T47D (cell line): ENCODE data around the gene HSPA1B.
"Not testable (repeated sequence)": the region's sequence is repeated elsewhere in the genome, so short reads cannot be mapped to it uniquely, and the experiment has no call there.

Experiments
- DNase-seq, 2 experiments: peaks; one replicate each; pipeline versions ENCODE4 v3.0.0 to v3.0.0-alpha.2; 2011 to 2012; ENCODE audit warnings: low read depth in 1 of 2, low spot score in 1 of 2
- JUND ChIP-seq: IDR thresholded peaks from 2 replicates; pipeline ENCODE4 v1.6.1; 2012; ENCODE audit warnings: low read depth
- in situ Hi-C: cut with HindIII; loops from 2 replicates; pipeline ENCODE4 v1.10.0; 2016; ENCODE audit warnings: low sequenced_read_pairs, low pct_unique_long_range_greater_than_20kb

The HSPA1B gene

GRCh38 chr6:31792090-31792374, 35.5 kb upstream of the HSPA1B start:
- no peak for DNase-seq
- TF ChIP-seq JUND, result no peak
- in situ Hi-C loops, result no loop called here

- in situ Hi-C loops, result no loop called here
- TF ChIP-seq JUND, result no peak
Measured at GRCh38 chr6:31792761-31793171, 34.8 kb upstream of the HSPA1B start.

GRCh38 chr6:31793927-31794245, 33.7 kb upstream of the HSPA1B start:
- in situ Hi-C loops, DNase-seq: not testable (repeated sequence)

More at GRCh38 chr6:31792761-31793171, 34.8 kb upstream of the HSPA1B start:
- DNase-seq, result no peak

- TF ChIP-seq JUND, result no peak
- in situ Hi-C loops, result no loop called here
- DNase-seq, result no peak
Measured at GRCh38 chr6:31794294-31794865, 33.2 kb upstream of the HSPA1B start.

- peak in 1 of 2 experiments; percentile 53 for DNase-seq
- in situ Hi-C loops, result no loop called here
Measured at GRCh38 chr6:31794866-31795615, 32.5 kb upstream of the HSPA1B start.

GRCh38 chr6:31795616-31796298, 31.8 kb upstream of the HSPA1B start, which contains the start of gene VARS1:
TSS of gene VARS1 (minus strand) at chr6:31795752. CDS start at chr6:31795217, 535 bp downstream.
- no peak for TF ChIP-seq JUND
- in situ Hi-C loops, result no loop called here
- peak; percentile 95 to 99 for DNase-seq

More at GRCh38 chr6:31794866-31795615, 32.5 kb upstream of the HSPA1B start:
- no peak for TF ChIP-seq JUND

GRCh38 chr6:31796993-31797385, 30.5 kb upstream of the HSPA1B start:
- DNase-seq, result no peak
- TF ChIP-seq JUND, result no peak
- in situ Hi-C loops, result no loop called here

GRCh38 chr6:31797588-31797987, 29.9 kb upstream of the HSPA1B start:
- no peak for TF ChIP-seq JUND
- in situ Hi-C loops, result no loop called here

GRCh38 chr6:31799781-31800180, 27.8 kb upstream of the HSPA1B start:
- in situ Hi-C loops, result no loop called here
- DNase-seq, result no peak
- no peak for TF ChIP-seq JUND

More at GRCh38 chr6:31797588-31797987, 29.9 kb upstream of the HSPA1B start:
- DNase-seq, result no peak

- DNase-seq, in situ Hi-C loops: not testable (repeated sequence)
Measured at GRCh38 chr6:31801031-31801927, 26.3 kb upstream of the HSPA1B start.

GRCh38 chr6:31805939-31806469, 21.5 kb upstream of the HSPA1B start:
- in situ Hi-C loops, result no loop called here
- DNase-seq, result no peak
- TF ChIP-seq JUND, result no peak
